RWPE2 (cell line): Measurements from ENCODE around the gene CLEC10A.
"Not testable (repeated sequence)": the region's sequence is repeated elsewhere in the genome, so short reads cannot be mapped to it uniquely, and the experiment has no call there.

Experiments
- ATAC-seq: fragments of 200-7000 bp; cut with Tn5 transposase; 3 replicates; pipeline ENCODE4 v1.9.1; 2021; ENCODE audit warnings: low read depth
- DNase-seq: peaks from one replicate; pipeline ENCODE4 v3.0.0-alpha.2; 2020; ENCODE audit warnings: low spot score
- H3K27ac ChIP-seq: fragments of 450-650 bp; 2 replicates; pipeline ENCODE4 v1.5.1; 2017; ENCODE audit warnings: mild to moderate bottlenecking; ENCODE audit not compliant: poor library complexity, severe bottlenecking
- H3K27me3 ChIP-seq: fragments of 250-450 bp; sonication (Bioruptor Pico); 2 replicates; pipeline ENCODE4 v1.5.1; 2021; ENCODE audit warnings: mild to moderate bottlenecking, moderate library complexity; ENCODE audit not compliant: insufficient read depth, poor library complexity, severe bottlenecking
- H3K36me3 ChIP-seq: fragments of 250-450 bp; sonication (Bioruptor Pico); 2 replicates; pipeline ENCODE4 v1.5.1; 2020; ENCODE audit warnings: low read depth, mild to moderate bottlenecking, moderate library complexity
- H3K4me1 ChIP-seq: fragments of 250-450 bp; sonication (Bioruptor Pico); 2 replicates; pipeline ENCODE4 v1.5.1; 2021; ENCODE audit warnings: mild to moderate bottlenecking, moderate library complexity; ENCODE audit not compliant: insufficient read depth, poor library complexity, severe bottlenecking
- H3K4me3 ChIP-seq: fragments of 250-450 bp; sonication (Bioruptor Pico); 2 replicates; pipeline ENCODE4 v1.5.1; 2021; ENCODE audit warnings: mild to moderate bottlenecking, moderate library complexity; ENCODE audit not compliant: severe bottlenecking
- H3K9me3 ChIP-seq: fragments of 250-450 bp; sonication (Bioruptor Pico); 2 replicates; pipeline ENCODE4 v1.5.1; 2021; ENCODE audit warnings: mild to moderate bottlenecking, moderate library complexity; ENCODE audit not compliant: severe bottlenecking
- CTCF ChIP-seq: fragments of 450-650 bp; IDR thresholded peaks from one replicate; pipeline ENCODE4 v1.5.1; 2017; ENCODE audit warnings: mild to moderate bottlenecking, moderate library complexity; ENCODE audit not compliant: poor library complexity, severe bottlenecking

CLEC10A gene

GRCh38 chr17:7056386-7056785 lies 23.7 kb downstream of the CLEC10A start:
- no peak for DNase-seq
- H3K27ac ChIP-seq: no peak overlapping the region

GRCh38 chr17:7050583-7050982 lies 29.5 kb downstream of the CLEC10A start:
- DNase-seq, H3K4me3 ChIP-seq, ATAC-seq, H3K4me1 ChIP-seq, H3K36me3 ChIP-seq, H3K27ac ChIP-seq, H3K27me3 ChIP-seq, H3K9me3 ChIP-seq: not testable (repeated sequence)

More at GRCh38 chr17:7056386-7056785, 23.7 kb downstream of the CLEC10A start:
- no peak for ATAC-seq
- H3K27me3 ChIP-seq: no peaks in the 10 kb centered on the region
- peaks cover 18% of the 10 kb centered on the region for H3K4me1 ChIP-seq
- H3K36me3 ChIP-seq: no peaks in the 10 kb centered on the region
- H3K9me3 ChIP-seq: no peaks in the 10 kb centered on the region
- H3K4me3 ChIP-seq: no peak overlapping the region
- TF ChIP-seq CTCF: no peak

- TF ChIP-seq CTCF: no peak
- no peak overlapping the region for H3K27ac ChIP-seq
- H3K27me3 ChIP-seq: no peaks in the 10 kb centered on the region
- H3K36me3 ChIP-seq: no peaks in the 10 kb centered on the region
- no peaks in the 10 kb centered on the region for H3K9me3 ChIP-seq
- DNase-seq: no peak
- peaks cover 13% of the 10 kb centered on the region for H3K4me1 ChIP-seq
- no peak for ATAC-seq
- no peak overlapping the region for H3K4me3 ChIP-seq
These were observed 31.1 kb downstream of the CLEC10A start for GRCh38 chr17:7048968-7049367.

- H3K4me3 ChIP-seq: no peak overlapping the region
- H3K9me3 ChIP-seq: no peaks in the 10 kb centered on the region
- no peaks in the 10 kb centered on the region for H3K36me3 ChIP-seq
- no peak overlapping the region for H3K27ac ChIP-seq
- no peak for TF ChIP-seq CTCF
- DNase-seq (no peak), ATAC-seq (no peak)
- H3K27me3 ChIP-seq: peaks cover 8% of the 10 kb centered on the region
- peaks cover 13% of the 10 kb centered on the region for H3K4me1 ChIP-seq
These were observed 32.5 kb downstream of the CLEC10A start for GRCh38 chr17:7047566-7047965.

- not testable (repeated sequence) for H3K9me3 ChIP-seq, H3K4me3 ChIP-seq, H3K36me3 ChIP-seq, DNase-seq, ATAC-seq
- Histone ChIP-seq H3K27me3 (peaks cover 10% of the 10 kb centered on the region), H3K4me1 (peaks cover 13% of the 10 kb centered on the region), H3K27ac (peak overlapping the region; percentile 48)
These were observed 33.2 kb downstream of the CLEC10A start for GRCh38 chr17:7046725-7047397.

- peak; percentile 68 for ATAC-seq
- DNase-seq: peak; percentile 87
- TF ChIP-seq CTCF: peak; percentile 59
- Histone ChIP-seq H3K4me1 (peaks cover 13% of the 10 kb centered on the region), H3K9me3 (no peaks in the 10 kb centered on the region), H3K27me3 (peaks cover 10% of the 10 kb centered on the region), H3K27ac (peak overlapping the region; percentile 48), H3K36me3 (no peaks in the 10 kb centered on the region), H3K4me3 (no peak overlapping the region)
These were observed 33.8 kb downstream of the CLEC10A start for GRCh38 chr17:7046127-7046724.
